GM19463 (cell line): ENCODE results near the gene CDYL2.
A peak's percentile ranks its signal among the peaks of the same experiment; 100 is the strongest.
"Not testable (repeated sequence)": the region's sequence is repeated elsewhere in the genome, so short reads cannot be mapped to it uniquely, and the experiment has no call there.

ENCODE experiments used
- ATAC-seq: cut with Tn5 transposase; IDR thresholded peaks from one replicate; pipeline ENCODE4 v1.9.1; 2021; ENCODE audit warnings: mild to moderate bottlenecking, moderate library complexity; ENCODE audit not compliant: unreplicated experiment

CDYL2 gene

GRCh38 chr16:80674884-80675283 lies 129.5 kb downstream of the CDYL2 start:
- ATAC-seq = no peak

GRCh38 chr16:80672379-80672778 lies 132.0 kb downstream of the CDYL2 start:
- ATAC-seq = no peak

- no peak for ATAC-seq
These were observed 133.0 kb downstream of the CDYL2 start for GRCh38 chr16:80671281-80671849.

- ATAC-seq = no peak
These were observed 134.1 kb downstream of the CDYL2 start for GRCh38 chr16:80670170-80670865.

GRCh38 chr16:80669673-80670072 lies 134.7 kb downstream of the CDYL2 start:
- no peak for ATAC-seq

- no peak for ATAC-seq
These were observed 136.5 kb downstream of the CDYL2 start for GRCh38 chr16:80667925-80668324.

- no peak for ATAC-seq
These were observed 137.2 kb downstream of the CDYL2 start for GRCh38 chr16:80667251-80667560.

GRCh38 chr16:80666378-80667250 lies 137.8 kb downstream of the CDYL2 start:
- ATAC-seq = no peak

- ATAC-seq = no peak
These were observed 139.0 kb downstream of the CDYL2 start for GRCh38 chr16:80665356-80665755.

GRCh38 chr16:80664786-80665185 lies 139.6 kb downstream of the CDYL2 start:
- no peak for ATAC-seq

GRCh38 chr16:80664226-80664625 lies 140.2 kb downstream of the CDYL2 start:
- ATAC-seq = no peak

GRCh38 chr16:80663078-80663477 lies 141.3 kb downstream of the CDYL2 start:
- no peak for ATAC-seq

GRCh38 chr16:80659865-80660264 lies 144.5 kb downstream of the CDYL2 start:
- ATAC-seq = no peak

- ATAC-seq = peak; percentile 94
These were observed 147.7 kb downstream of the CDYL2 start for GRCh38 chr16:80656711-80657150.

GRCh38 chr16:80656161-80656560 lies 148.2 kb downstream of the CDYL2 start:
- no peak for ATAC-seq

GRCh38 chr16:80655751-80656150 lies 148.6 kb downstream of the CDYL2 start:
- no peak for ATAC-seq

- no peak for ATAC-seq
These were observed 150.1 kb downstream of the CDYL2 start for GRCh38 chr16:80654094-80654862.

- no peak for ATAC-seq
These were observed 152.0 kb downstream of the CDYL2 start for GRCh38 chr16:80652441-80652840.

GRCh38 chr16:80650281-80650680 lies 154.1 kb downstream of the CDYL2 start:
- not testable (repeated sequence) for ATAC-seq

- ATAC-seq = no peak
These were observed 164.1 kb downstream of the CDYL2 start for GRCh38 chr16:80640316-80640715.

- no peak for ATAC-seq
These were observed 164.8 kb downstream of the CDYL2 start for GRCh38 chr16:80639636-80640035.
